HepG2 (cell line): Measurements from ENCODE around the gene TNS1. TPM values are rescaled to one million over a fixed set of nuclear protein-coding genes. Genes with fewer than 3 reads are reported as not detected.

Experiments used
- CBX2 ChIP-seq, 2 experiments: fragments of 200-600 bp in 1 of 2; sonication (generic); formaldehyde crosslinking in 1 of 2; IDR thresholded peaks; 2 replicates each; pipeline versions ENCODE4 v1.7.0 to v1.8.1; 2018 to 2022; ENCODE audit warnings: low read depth in 2 of 2, low read length in 1 of 2, mild to moderate bottlenecking in 1 of 2, missing genetic modification reagents in 1 of 2
- CEBPB ChIP-seq: IDR thresholded peaks from 2 replicates; pipeline ENCODE4 v1.6.1; 2011; ENCODE audit warnings: low read depth, low read length, improper control_type of control experiment, borderline replicate concordance
- HNRNPL ChIP-seq: fragments of 200-400 bp; formaldehyde crosslinking; IDR thresholded peaks from 2 replicates; pipeline ENCODE4 v1.6.1; 2017; ENCODE audit warnings: mild to moderate bottlenecking, low read depth, low read length
- RORA ChIP-seq: sonication (generic); formaldehyde crosslinking; IDR thresholded peaks from 2 replicates; pipeline ENCODE4 v1.5.0; 2020; ENCODE audit warnings: mild to moderate bottlenecking, missing genetic modification reagents, moderate library complexity
- ZKSCAN5 ChIP-seq: sonication (generic); formaldehyde crosslinking; IDR thresholded peaks from 2 replicates; pipeline ENCODE4 v1.5.1; 2020; ENCODE audit warnings: mild to moderate bottlenecking, missing genetic modification reagents
- ZNF34 ChIP-seq: sonication (generic); formaldehyde crosslinking; IDR thresholded peaks from 2 replicates; pipeline ENCODE4 v1.4.0; 2020; ENCODE audit warnings: mild to moderate bottlenecking, missing genetic modification reagents, borderline replicate concordance
- ZNF44 ChIP-seq: sonication (generic); formaldehyde crosslinking; IDR thresholded peaks from 2 replicates; pipeline ENCODE4 v1.5.1; 2020; ENCODE audit warnings: mild to moderate bottlenecking, missing genetic modification reagents
- ZNF629 ChIP-seq: sonication (generic); formaldehyde crosslinking; conservative IDR thresholded peaks from 2 replicates; pipeline ENCODE4 v1.5.0; 2020; ENCODE audit warnings: missing genetic modification reagents
- polyA plus RNA-seq, 8 experiments: library from polyadenylated mRNA; depleted of rRNA in 3 of 8; stranded (reverse) in 7 of 8; unstranded in 1 of 8; fragments of >200 nt; fragmentation: Illumina TruSeq in 4 of 8; extraction: Trizol in 4 of 8; gene quantifications; 2 replicates each; pipeline versions ENCODE4 v1.2.1 to v1.2.3, GENCODE V29; 2011 to 2016; ENCODE audit warnings: low read depth in 4 of 8, missing spikeins in 1 of 8, mixed read lengths in 1 of 8; ENCODE audit not compliant: insufficient read depth in 1 of 8
- total RNA-seq, 5 experiments: library from RNA; depleted of rRNA; stranded (reverse); fragments of >200 nt; fragmentation: Illumina TruSeq; extraction: Trizol; gene quantifications; 2 replicates each; pipeline ENCODE4 v1.2.3, GENCODE V29; 2016; ENCODE audit warnings: low read depth in 1 of 5
- TF ChIP-seq, protein P1 (sequence below): sonication (generic); formaldehyde crosslinking; IDR thresholded peaks from 2 replicates; pipeline ENCODE4 v1.5.0; 2020; ENCODE audit warnings: mild to moderate bottlenecking, missing genetic modification reagents, borderline replicate concordance
- TF ChIP-seq, protein P2 (sequence below): sonication (generic); formaldehyde crosslinking; IDR thresholded peaks from 2 replicates; pipeline ENCODE4 v1.5.0; 2020; ENCODE audit warnings: mild to moderate bottlenecking, missing genetic modification reagents
- TF ChIP-seq, protein P3 (sequence below): sonication (generic); formaldehyde crosslinking; IDR thresholded peaks from 2 replicates; pipeline ENCODE4 v1.9.0; 2021; ENCODE audit warnings: mild to moderate bottlenecking, missing genetic modification reagents
- TF ChIP-seq, protein P4 (sequence below): IDR thresholded peaks from 2 replicates; pipeline ENCODE4 v1.6.1; 2016; ENCODE audit warnings: missing compliant biosample characterization, missing genetic modification reagents, borderline replicate concordance

Gene TNS1
- total and polyA plus RNA-seq, 2 of the 13 experiments (the other 11 are each of a cell fraction or from before 2014, with no cell fraction given): 1.9 to 118 TPM

DNA sequence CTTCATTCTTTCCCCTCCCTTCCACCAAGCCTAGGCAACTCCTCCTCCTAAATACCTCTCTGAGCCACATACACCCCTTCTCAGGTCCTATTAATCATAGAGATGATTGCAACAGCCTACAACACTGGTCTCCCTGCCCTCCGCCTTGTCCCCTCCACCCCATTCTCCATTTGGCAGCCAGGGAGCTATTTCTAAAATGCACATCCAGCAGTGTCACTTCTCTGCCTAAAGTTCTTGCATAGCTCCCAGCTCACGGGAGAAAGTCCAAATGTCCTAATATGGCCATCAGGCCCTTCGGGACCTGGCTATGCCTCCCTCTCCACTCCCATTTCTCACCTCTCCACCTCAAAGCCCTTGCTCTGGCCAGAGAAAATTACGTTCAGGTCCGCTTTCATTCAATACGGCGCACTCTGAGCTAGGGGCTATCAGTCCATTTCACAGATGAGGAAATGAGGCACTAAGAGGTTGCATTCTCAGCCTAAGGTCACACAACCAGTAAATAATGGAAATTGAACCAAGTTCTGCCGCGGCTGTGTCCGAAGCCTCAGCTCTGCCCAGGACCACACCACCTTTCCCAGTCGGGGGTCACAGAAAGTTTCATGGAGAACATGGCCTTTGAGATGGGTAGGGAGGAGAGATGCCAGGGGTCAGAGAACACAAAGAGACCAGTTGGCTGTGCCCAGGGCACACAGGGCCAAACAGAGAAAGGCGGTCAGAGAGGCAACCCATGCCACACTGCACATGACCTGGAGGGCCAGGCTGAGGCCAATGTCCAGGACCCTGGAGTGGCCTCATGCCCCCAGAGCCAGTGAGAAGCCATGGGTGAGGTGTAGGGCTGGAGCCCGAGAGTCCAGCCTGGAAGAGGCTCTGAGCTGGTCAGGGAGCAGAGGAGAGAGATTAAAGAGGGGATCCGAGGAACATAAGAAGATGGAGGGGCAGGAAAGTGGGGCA is 72.8 kb downstream of the TNS1 start (continued):
- TF ChIP-seq, protein P1, sequence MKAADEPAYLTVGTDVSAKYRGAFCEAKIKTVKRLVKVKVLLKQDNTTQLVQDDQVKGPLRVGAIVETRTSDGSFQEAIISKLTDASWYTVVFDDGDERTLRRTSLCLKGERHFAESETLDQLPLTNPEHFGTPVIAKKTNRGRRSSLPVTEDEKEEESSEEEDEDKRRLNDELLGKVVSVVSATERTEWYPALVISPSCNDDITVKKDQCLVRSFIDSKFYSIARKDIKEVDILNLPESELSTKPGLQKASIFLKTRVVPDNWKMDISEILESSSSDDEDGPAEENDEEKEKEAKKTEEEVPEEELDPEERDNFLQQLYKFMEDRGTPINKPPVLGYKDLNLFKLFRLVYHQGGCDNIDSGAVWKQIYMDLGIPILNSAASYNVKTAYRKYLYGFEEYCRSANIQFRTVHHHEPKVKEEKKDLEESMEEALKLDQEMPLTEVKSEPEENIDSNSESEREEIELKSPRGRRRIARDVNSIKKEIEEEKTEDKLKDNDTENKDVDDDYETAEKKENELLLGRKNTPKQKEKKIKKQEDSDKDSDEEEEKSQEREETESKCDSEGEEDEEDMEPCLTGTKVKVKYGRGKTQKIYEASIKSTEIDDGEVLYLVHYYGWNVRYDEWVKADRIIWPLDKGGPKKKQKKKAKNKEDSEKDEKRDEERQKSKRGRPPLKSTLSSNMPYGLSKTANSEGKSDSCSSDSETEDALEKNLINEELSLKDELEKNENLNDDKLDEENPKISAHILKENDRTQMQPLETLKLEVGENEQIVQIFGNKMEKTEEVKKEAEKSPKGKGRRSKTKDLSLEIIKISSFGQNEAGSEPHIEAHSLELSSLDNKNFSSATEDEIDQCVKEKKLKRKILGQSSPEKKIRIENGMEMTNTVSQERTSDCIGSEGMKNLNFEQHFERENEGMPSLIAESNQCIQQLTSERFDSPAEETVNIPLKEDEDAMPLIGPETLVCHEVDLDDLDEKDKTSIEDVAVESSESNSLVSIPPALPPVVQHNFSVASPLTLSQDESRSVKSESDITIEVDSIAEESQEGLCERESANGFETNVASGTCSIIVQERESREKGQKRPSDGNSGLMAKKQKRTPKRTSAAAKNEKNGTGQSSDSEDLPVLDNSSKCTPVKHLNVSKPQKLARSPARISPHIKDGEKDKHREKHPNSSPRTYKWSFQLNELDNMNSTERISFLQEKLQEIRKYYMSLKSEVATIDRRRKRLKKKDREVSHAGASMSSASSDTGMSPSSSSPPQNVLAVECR (CRISPR knock-in tag): no peak
- TF ChIP-seq, protein P2, sequence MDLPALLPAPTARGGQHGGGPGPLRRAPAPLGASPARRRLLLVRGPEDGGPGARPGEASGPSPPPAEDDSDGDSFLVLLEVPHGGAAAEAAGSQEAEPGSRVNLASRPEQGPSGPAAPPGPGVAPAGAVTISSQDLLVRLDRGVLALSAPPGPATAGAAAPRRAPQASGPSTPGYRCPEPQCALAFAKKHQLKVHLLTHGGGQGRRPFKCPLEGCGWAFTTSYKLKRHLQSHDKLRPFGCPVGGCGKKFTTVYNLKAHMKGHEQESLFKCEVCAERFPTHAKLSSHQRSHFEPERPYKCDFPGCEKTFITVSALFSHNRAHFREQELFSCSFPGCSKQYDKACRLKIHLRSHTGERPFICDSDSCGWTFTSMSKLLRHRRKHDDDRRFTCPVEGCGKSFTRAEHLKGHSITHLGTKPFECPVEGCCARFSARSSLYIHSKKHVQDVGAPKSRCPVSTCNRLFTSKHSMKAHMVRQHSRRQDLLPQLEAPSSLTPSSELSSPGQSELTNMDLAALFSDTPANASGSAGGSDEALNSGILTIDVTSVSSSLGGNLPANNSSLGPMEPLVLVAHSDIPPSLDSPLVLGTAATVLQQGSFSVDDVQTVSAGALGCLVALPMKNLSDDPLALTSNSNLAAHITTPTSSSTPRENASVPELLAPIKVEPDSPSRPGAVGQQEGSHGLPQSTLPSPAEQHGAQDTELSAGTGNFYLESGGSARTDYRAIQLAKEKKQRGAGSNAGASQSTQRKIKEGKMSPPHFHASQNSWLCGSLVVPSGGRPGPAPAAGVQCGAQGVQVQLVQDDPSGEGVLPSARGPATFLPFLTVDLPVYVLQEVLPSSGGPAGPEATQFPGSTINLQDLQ (CRISPR knock-in tag): no peak
- peak; percentile 42; the same call in 1 of the 2 replicates for TF ChIP-seq CEBPB
- TF ChIP-seq, protein P3, sequence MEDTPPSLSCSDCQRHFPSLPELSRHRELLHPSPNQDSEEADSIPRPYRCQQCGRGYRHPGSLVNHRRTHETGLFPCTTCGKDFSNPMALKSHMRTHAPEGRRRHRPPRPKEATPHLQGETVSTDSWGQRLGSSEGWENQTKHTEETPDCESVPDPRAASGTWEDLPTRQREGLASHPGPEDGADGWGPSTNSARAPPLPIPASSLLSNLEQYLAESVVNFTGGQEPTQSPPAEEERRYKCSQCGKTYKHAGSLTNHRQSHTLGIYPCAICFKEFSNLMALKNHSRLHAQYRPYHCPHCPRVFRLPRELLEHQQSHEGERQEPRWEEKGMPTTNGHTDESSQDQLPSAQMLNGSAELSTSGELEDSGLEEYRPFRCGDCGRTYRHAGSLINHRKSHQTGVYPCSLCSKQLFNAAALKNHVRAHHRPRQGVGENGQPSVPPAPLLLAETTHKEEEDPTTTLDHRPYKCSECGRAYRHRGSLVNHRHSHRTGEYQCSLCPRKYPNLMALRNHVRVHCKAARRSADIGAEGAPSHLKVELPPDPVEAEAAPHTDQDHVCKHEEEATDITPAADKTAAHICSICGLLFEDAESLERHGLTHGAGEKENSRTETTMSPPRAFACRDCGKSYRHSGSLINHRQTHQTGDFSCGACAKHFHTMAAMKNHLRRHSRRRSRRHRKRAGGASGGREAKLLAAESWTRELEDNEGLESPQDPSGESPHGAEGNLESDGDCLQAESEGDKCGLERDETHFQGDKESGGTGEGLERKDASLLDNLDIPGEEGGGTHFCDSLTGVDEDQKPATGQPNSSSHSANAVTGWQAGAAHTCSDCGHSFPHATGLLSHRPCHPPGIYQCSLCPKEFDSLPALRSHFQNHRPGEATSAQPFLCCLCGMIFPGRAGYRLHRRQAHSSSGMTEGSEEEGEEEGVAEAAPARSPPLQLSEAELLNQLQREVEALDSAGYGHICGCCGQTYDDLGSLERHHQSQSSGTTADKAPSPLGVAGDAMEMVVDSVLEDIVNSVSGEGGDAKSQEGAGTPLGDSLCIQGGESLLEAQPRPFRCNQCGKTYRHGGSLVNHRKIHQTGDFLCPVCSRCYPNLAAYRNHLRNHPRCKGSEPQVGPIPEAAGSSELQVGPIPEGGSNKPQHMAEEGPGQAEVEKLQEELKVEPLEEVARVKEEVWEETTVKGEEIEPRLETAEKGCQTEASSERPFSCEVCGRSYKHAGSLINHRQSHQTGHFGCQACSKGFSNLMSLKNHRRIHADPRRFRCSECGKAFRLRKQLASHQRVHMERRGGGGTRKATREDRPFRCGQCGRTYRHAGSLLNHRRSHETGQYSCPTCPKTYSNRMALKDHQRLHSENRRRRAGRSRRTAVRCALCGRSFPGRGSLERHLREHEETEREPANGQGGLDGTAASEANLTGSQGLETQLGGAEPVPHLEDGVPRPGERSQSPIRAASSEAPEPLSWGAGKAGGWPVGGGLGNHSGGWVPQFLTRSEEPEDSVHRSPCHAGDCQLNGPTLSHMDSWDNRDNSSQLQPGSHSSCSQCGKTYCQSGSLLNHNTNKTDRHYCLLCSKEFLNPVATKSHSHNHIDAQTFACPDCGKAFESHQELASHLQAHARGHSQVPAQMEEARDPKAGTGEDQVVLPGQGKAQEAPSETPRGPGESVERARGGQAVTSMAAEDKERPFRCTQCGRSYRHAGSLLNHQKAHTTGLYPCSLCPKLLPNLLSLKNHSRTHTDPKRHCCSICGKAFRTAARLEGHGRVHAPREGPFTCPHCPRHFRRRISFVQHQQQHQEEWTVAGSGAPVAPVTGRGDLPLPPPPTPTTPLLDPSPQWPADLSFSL (CRISPR knock-in tag): peak; percentile 27; the same call in 1 of the 2 replicates
- TF ChIP-seq, protein P4, sequence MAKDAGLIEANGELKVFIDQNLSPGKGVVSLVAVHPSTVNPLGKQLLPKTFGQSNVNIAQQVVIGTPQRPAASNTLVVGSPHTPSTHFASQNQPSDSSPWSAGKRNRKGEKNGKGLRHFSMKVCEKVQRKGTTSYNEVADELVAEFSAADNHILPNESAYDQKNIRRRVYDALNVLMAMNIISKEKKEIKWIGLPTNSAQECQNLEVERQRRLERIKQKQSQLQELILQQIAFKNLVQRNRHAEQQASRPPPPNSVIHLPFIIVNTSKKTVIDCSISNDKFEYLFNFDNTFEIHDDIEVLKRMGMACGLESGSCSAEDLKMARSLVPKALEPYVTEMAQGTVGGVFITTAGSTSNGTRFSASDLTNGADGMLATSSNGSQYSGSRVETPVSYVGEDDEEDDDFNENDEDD (CRISPR knock-in tag): no peak
- TF ChIP-seq ZNF629 (CRISPR knock-in tag): peak; percentile 89
- TF ChIP-seq ZKSCAN5 (CRISPR knock-in tag): peak; percentile 82; the same call in 1 of the 2 replicates
- TF ChIP-seq ZNF34 (CRISPR knock-in tag): no peak
- no peak for TF ChIP-seq RORA
- no peak for TF ChIP-seq ZNF44
- no peak for TF ChIP-seq CBX2 (IDR thresholded peaks at IDR 0.05; ENCODE audit: low read depth, low read length)
- TF ChIP-seq CBX2 (CRISPR knock-in tag; IDR thresholded peaks at IDR 0.05; ENCODE audit: low read depth): no peak
- 0 out of 2 replicates have a peak, but pooled peaks have one; percentile 57 for TF ChIP-seq HNRNPL
